ENCODE data around the gene KLC1.
A peak's percentile ranks its signal among the peaks of the same experiment; 100 is the strongest.

KLC1 gene

GRCh38 chr14:103692159-103692558 lies 63.1 kb downstream of the KLC1 start:
- DNase-seq, result no peak

- DNase-seq, result no peak
Observed at GRCh38 chr14:103692871-103693270, 63.9 kb downstream of the KLC1 start.

GRCh38 chr14:103693515-103693914 lies 64.5 kb downstream of the KLC1 start:
- DNase-seq, result no peak

- peak; percentile 19 for DNase-seq
Observed at GRCh38 chr14:103694572-103695026, 65.6 kb downstream of the KLC1 start.

- DNase-seq, result no peak
Observed at GRCh38 chr14:103695296-103696069, 66.5 kb downstream of the KLC1 start.

GRCh38 chr14:103696070-103696402 lies 67.0 kb downstream of the KLC1 start:
- DNase-seq, result no peak

GRCh38 chr14:103696466-103697071 lies 67.6 kb downstream of the KLC1 start:
- DNase-seq, result peak; percentile 38

- DNase-seq, result no peak
Observed at GRCh38 chr14:103697206-103697602, 68.2 kb downstream of the KLC1 start.

- DNase-seq, result no peak
Observed at GRCh38 chr14:103697603-103698379, 68.8 kb downstream of the KLC1 start.

- DNase-seq, result peak; percentile 90
Observed at GRCh38 chr14:103698380-103699260, 69.6 kb downstream of the KLC1 start.

GRCh38 chr14:103699261-103699661 lies 70.2 kb downstream of the KLC1 start:
- DNase-seq, result no peak

- no peak for DNase-seq
Observed at GRCh38 chr14:103699901-103700752, 71.1 kb downstream of the KLC1 start.

- no peak for DNase-seq
Observed at GRCh38 chr14:103700753-103701490, 71.9 kb downstream of the KLC1 start.

GRCh38 chr14:103702095-103702494 lies 73.1 kb downstream of the KLC1 start:
- no peak for DNase-seq

- no peak for DNase-seq
Observed at GRCh38 chr14:103702497-103703432, 73.8 kb downstream of the KLC1 start.

- no peak for DNase-seq
Observed at GRCh38 chr14:103703433-103704385, 74.7 kb downstream of the KLC1 start.

GRCh38 chr14:103704708-103705107 lies 75.7 kb downstream of the KLC1 start:
- DNase-seq, result no peak

- no peak for DNase-seq
Observed at GRCh38 chr14:103705118-103705503, 76.1 kb downstream of the KLC1 start.
